OCI-LY1 (cell line): Measurements from ENCODE around the gene BRF1.

ENCODE experiments used
- EZH2 ChIP-seq: fragments of 200-600 bp; sonication (generic), shearing (Covaris generic); IDR thresholded peaks from 2 replicates; pipeline ENCODE4 v1.8.0; 2017; ENCODE audit warnings: borderline replicate concordance, mixed run types, mild to moderate bottlenecking, antibody characterized with exemption, low read length, moderate library complexity, mixed read lengths
- TF ChIP-seq, protein P1 (sequence below): fragments of 200-600 bp; sonication (generic), shearing (Covaris generic); IDR thresholded peaks from 2 replicates; pipeline ENCODE4 v1.5.1; 2017; ENCODE audit warnings: mild to moderate bottlenecking, antibody characterized with exemption, low read length, moderate library complexity, mixed read lengths

DNA sequence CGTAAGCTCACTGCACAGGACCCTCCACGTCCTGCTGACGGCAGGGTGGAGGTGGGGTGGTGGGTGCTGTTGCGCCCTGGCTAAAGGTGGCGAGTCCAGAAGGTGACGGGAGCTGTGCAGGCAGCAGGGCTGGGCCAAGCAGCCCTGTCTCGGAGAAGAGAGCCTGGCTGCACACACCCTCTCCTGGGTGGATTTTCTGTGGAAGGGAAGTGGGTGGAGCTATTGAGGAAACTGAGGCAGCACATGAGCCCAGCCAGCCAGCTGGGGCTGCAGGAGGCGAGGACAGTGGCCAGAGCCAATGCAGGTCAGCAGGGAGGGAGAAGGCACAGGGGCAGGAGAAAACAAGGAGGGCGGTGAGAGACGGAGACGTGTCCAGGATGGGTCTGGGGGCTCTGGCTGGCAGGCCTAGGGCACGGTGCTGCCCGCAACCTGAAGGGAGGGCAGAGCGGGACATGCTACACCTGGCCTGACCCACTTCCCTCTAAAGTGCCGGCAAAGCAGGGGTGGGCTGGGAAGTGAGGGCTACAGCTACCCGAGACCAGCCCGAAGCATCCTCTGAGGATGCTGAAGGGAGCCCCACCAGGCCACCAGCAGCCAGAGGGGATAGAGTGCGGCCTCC, 32.0 kb downstream of the BRF1 start:
- TF ChIP-seq, protein P1, sequence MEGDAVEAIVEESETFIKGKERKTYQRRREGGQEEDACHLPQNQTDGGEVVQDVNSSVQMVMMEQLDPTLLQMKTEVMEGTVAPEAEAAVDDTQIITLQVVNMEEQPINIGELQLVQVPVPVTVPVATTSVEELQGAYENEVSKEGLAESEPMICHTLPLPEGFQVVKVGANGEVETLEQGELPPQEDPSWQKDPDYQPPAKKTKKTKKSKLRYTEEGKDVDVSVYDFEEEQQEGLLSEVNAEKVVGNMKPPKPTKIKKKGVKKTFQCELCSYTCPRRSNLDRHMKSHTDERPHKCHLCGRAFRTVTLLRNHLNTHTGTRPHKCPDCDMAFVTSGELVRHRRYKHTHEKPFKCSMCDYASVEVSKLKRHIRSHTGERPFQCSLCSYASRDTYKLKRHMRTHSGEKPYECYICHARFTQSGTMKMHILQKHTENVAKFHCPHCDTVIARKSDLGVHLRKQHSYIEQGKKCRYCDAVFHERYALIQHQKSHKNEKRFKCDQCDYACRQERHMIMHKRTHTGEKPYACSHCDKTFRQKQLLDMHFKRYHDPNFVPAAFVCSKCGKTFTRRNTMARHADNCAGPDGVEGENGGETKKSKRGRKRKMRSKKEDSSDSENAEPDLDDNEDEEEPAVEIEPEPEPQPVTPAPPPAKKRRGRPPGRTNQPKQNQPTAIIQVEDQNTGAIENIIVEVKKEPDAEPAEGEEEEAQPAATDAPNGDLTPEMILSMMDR, result no peak
- no peak for TF ChIP-seq EZH2
